ENCODE data around the gene TCEA3.

Gene TCEA3

GRCh38 chr1:23471473-23472075 is 47.0 kb upstream of the TCEA3 start:
- H3K23ac ChIP-seq (ENCODE audit: low read depth, low read length, poor library complexity), result no peak overlapping the region
- no peaks in the 10 kb centered on the region for H3K79me1 ChIP-seq (ENCODE audit: low read depth, low read length)
- H4K8ac ChIP-seq (ENCODE audit: low read depth, low read length), result no peak overlapping the region
- peaks cover 0 to 30% of the 10 kb centered on the region in 2 donors for H3K36me3 ChIP-seq (replicated peaks in 1 of 2; ENCODE audit: control insufficient read depth in 2 of 2, insufficient read depth in 2 of 2, low read length in 2 of 2)
- no peak overlapping the region for H3K18ac ChIP-seq (ENCODE audit: low read length)
- no peak overlapping the region for H3K9ac ChIP-seq (ENCODE audit: low read depth, low read length, poor library complexity)
- H3K27me3 ChIP-seq (ENCODE audit: control insufficient read depth in 3 of 3, insufficient read depth in 3 of 3, low read depth in 1 of 3, low read length in 3 of 3), result no peaks in the 10 kb centered on the region
- H2AFZ ChIP-seq (ENCODE audit: low read length), result no peak overlapping the region
- H3K27ac ChIP-seq (replicated peaks; ENCODE audit: low read length), result no peak overlapping the region
- no peak overlapping the region for H2BK5ac ChIP-seq (ENCODE audit: low read length)
- no CpG with 5 or more reads among the region's 4 CpGs for WGBS, 2 donors (ENCODE audit: extremely low coverage in 2 of 2, insufficient read length in 2 of 2, insufficient replicate concordance in 1 of 2)
- no peak overlapping the region for H3K14ac ChIP-seq (ENCODE audit: low read length)
- H2BK120ac ChIP-seq (ENCODE audit: low read depth, low read length), result no peak overlapping the region
- peaks cover 0 to 5% of the 10 kb centered on the region in 2 donors for H3K4me1 ChIP-seq (ENCODE audit: control insufficient read depth in 2 of 2, insufficient read depth in 1 of 2, low read depth in 1 of 2, low read length in 2 of 2)
- H3K4ac ChIP-seq (ENCODE audit: low read length), result no peak overlapping the region
- no peak overlapping the region for H2BK12ac ChIP-seq (ENCODE audit: low read length)
- no peak for DNase-seq (ENCODE audit: low spot score)
- no peak overlapping the region for H3K4me2 ChIP-seq (ENCODE audit: insufficient read depth, low read length, poor library complexity, severe bottlenecking)
- H2BK15ac ChIP-seq (ENCODE audit: low read length), result no peak overlapping the region
- no peaks in the 10 kb centered on the region for H3K9me3 ChIP-seq (replicated peaks in 1 of 2; ENCODE audit: control insufficient read depth in 2 of 2, insufficient read depth in 1 of 2, low read depth in 1 of 2, low read length in 2 of 2)
- H4K91ac ChIP-seq (ENCODE audit: low read depth, low read length, poor library complexity), result no peak overlapping the region
- H3K4me3 ChIP-seq (ENCODE audit: low read length in 2 of 2), result no peak overlapping the region
- H2AK5ac ChIP-seq (ENCODE audit: low read depth, low read length), result no peak overlapping the region

DNA sequence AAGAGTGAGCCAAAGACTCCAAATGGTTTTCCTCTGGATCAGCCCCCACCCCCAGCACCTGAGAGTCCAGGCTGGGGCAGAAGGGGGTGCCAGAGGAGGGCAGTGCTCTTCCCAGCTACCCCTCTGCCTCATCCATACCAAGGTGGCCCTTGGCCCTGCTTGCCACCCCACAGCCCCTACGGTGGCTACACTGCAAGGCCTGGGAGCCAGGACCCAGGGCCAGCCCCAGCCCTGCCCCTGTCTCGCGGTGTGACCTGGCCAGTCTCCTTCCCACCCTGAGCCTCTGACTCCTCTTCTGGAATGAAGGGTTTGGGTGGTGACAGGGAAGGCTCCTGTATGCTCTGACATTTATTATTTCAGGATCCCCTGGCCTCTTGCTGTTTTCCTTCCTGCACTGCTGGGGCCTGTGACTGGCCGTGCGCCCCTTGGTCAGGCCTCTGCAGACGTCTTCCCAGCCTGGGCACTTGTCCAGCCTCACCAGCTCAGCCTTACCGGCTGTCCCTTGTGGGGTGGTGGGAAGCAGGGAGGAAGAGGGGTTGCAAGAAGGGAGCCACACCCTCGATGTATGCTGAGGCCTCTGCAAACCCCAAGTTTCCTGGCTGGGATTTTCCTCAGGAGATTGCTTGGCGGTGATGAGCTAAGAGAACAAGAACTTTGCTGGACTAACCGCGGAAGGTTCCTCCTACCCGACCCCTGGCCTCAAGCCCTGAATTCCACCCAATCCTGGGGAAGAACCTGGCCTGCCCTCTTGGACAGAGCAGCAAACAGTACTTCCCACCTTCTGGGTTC is 45.9 kb upstream of the TCEA3 start:
- Histone ChIP-seq H2BK15ac (ENCODE audit: low read length) (no peak overlapping the region), H2BK5ac (ENCODE audit: low read length) (no peak overlapping the region), H2BK12ac (ENCODE audit: low read length) (no peak overlapping the region), H3K4me2 (ENCODE audit: insufficient read depth, low read length, poor library complexity, severe bottlenecking) (no peak overlapping the region), H2BK120ac (ENCODE audit: low read depth, low read length) (no peak overlapping the region), H3K4me3 (ENCODE audit: low read length in 2 of 2) (no peak overlapping the region), H4K8ac (ENCODE audit: low read depth, low read length) (no peak overlapping the region), H3K9me3 (replicated peaks in 1 of 2; ENCODE audit: control insufficient read depth in 2 of 2, insufficient read depth in 1 of 2, low read depth in 1 of 2, low read length in 2 of 2) (no peaks in the 10 kb centered on the region), H3K36me3 (replicated peaks in 1 of 2; ENCODE audit: control insufficient read depth in 2 of 2, insufficient read depth in 2 of 2, low read length in 2 of 2) (peaks cover 0 to 30% of the 10 kb centered on the region in 2 donors), H3K9ac (ENCODE audit: low read depth, low read length, poor library complexity) (no peak overlapping the region), H3K18ac (ENCODE audit: low read length) (peak overlapping the region; percentile 41), H3K27ac (replicated peaks; ENCODE audit: low read length) (no peak overlapping the region), H4K91ac (ENCODE audit: low read depth, low read length, poor library complexity) (no peak overlapping the region), H3K23ac (ENCODE audit: low read depth, low read length, poor library complexity) (no peak overlapping the region), H2AFZ (ENCODE audit: low read length) (no peak overlapping the region), H3K14ac (ENCODE audit: low read length) (no peak overlapping the region), H2AK5ac (ENCODE audit: low read depth, low read length) (no peak overlapping the region), H3K4ac (ENCODE audit: low read length) (no peak overlapping the region), H3K79me1 (ENCODE audit: low read depth, low read length) (no peaks in the 10 kb centered on the region), H3K4me1 (ENCODE audit: control insufficient read depth in 2 of 2, insufficient read depth in 1 of 2, low read depth in 1 of 2, low read length in 2 of 2) (peaks cover 0 to 5% of the 10 kb centered on the region in 2 donors), H3K27me3 (ENCODE audit: control insufficient read depth in 3 of 3, insufficient read depth in 3 of 3, low read depth in 1 of 3, low read length in 3 of 3) (no peaks in the 10 kb centered on the region)
- DNase-seq (ENCODE audit: low spot score), result no peak
- no CpG with 5 or more reads among the region's 12 CpGs for WGBS, 2 donors (ENCODE audit: extremely low coverage in 2 of 2, insufficient read length in 2 of 2, insufficient replicate concordance in 1 of 2)

- no peak for DNase-seq (ENCODE audit: low spot score)
- no peak overlapping the region for H2AFZ ChIP-seq (ENCODE audit: low read length)
- no peak overlapping the region for H3K4me2 ChIP-seq (ENCODE audit: insufficient read depth, low read length, poor library complexity, severe bottlenecking)
- no peak overlapping the region for H2BK5ac ChIP-seq (ENCODE audit: low read length)
- H3K27me3 ChIP-seq (ENCODE audit: control insufficient read depth in 3 of 3, insufficient read depth in 3 of 3, low read depth in 1 of 3, low read length in 3 of 3), result no peaks in the 10 kb centered on the region
- H2BK15ac ChIP-seq (ENCODE audit: low read length), result no peak overlapping the region
- no CpG with 5 or more reads among the region's 5 CpGs for WGBS, 2 donors (ENCODE audit: extremely low coverage in 2 of 2, insufficient read length in 2 of 2, insufficient replicate concordance in 1 of 2)
- no peaks in the 10 kb centered on the region for H3K9me3 ChIP-seq (replicated peaks in 1 of 2; ENCODE audit: control insufficient read depth in 2 of 2, insufficient read depth in 1 of 2, low read depth in 1 of 2, low read length in 2 of 2)
- peaks cover 0 to 30% of the 10 kb centered on the region in 2 donors for H3K36me3 ChIP-seq (replicated peaks in 1 of 2; ENCODE audit: control insufficient read depth in 2 of 2, insufficient read depth in 2 of 2, low read length in 2 of 2)
- no peak overlapping the region for H3K27ac ChIP-seq (replicated peaks; ENCODE audit: low read length)
- no peaks in the 10 kb centered on the region for H3K79me1 ChIP-seq (ENCODE audit: low read depth, low read length)
- H3K9ac ChIP-seq (ENCODE audit: low read depth, low read length, poor library complexity), result no peak overlapping the region
- no peak overlapping the region for H4K91ac ChIP-seq (ENCODE audit: low read depth, low read length, poor library complexity)
- no peak overlapping the region for H3K4me3 ChIP-seq (ENCODE audit: low read length in 2 of 2)
- peaks cover 0 to 5% of the 10 kb centered on the region in 2 donors for H3K4me1 ChIP-seq (ENCODE audit: control insufficient read depth in 2 of 2, insufficient read depth in 1 of 2, low read depth in 1 of 2, low read length in 2 of 2)
- no peak overlapping the region for H2BK120ac ChIP-seq (ENCODE audit: low read depth, low read length)
- no peak overlapping the region for H3K4ac ChIP-seq (ENCODE audit: low read length)
- H3K14ac ChIP-seq (ENCODE audit: low read length), result no peak overlapping the region
- no peak overlapping the region for H2AK5ac ChIP-seq (ENCODE audit: low read depth, low read length)
- H2BK12ac ChIP-seq (ENCODE audit: low read length), result no peak overlapping the region
- H4K8ac ChIP-seq (ENCODE audit: low read depth, low read length), result no peak overlapping the region
- H3K18ac ChIP-seq (ENCODE audit: low read length), result no peak overlapping the region
- H3K23ac ChIP-seq (ENCODE audit: low read depth, low read length, poor library complexity), result no peak overlapping the region
Measured at GRCh38 chr1:23469372-23469982, 44.9 kb upstream of the TCEA3 start.

GRCh38 chr1:23466423-23466989 is 42.0 kb upstream of the TCEA3 start:
- no peak overlapping the region for H4K91ac ChIP-seq (ENCODE audit: low read depth, low read length, poor library complexity)
- no peak overlapping the region for H3K27ac ChIP-seq (replicated peaks; ENCODE audit: low read length)
- no peak overlapping the region for H3K4me3 ChIP-seq (ENCODE audit: low read length in 2 of 2)
- H2BK12ac ChIP-seq (ENCODE audit: low read length), result no peak overlapping the region
- WGBS, 2 donors (ENCODE audit: extremely low coverage in 2 of 2, insufficient read length in 2 of 2, insufficient replicate concordance in 1 of 2), result no CpG with 5 or more reads among the region's 3 CpGs
- peaks cover 0 to 4% of the 10 kb centered on the region in 2 donors for H3K4me1 ChIP-seq (ENCODE audit: control insufficient read depth in 2 of 2, insufficient read depth in 1 of 2, low read depth in 1 of 2, low read length in 2 of 2)
- no peak overlapping the region for H2BK5ac ChIP-seq (ENCODE audit: low read length)
- H3K36me3 ChIP-seq (replicated peaks in 1 of 2; ENCODE audit: control insufficient read depth in 2 of 2, insufficient read depth in 2 of 2, low read length in 2 of 2), result peaks cover 0 to 24% of the 10 kb centered on the region in 2 donors
- H3K79me1 ChIP-seq (ENCODE audit: low read depth, low read length), result no peaks in the 10 kb centered on the region
- no peak overlapping the region for H3K23ac ChIP-seq (ENCODE audit: low read depth, low read length, poor library complexity)
- no peak overlapping the region for H2AFZ ChIP-seq (ENCODE audit: low read length)
- no peak overlapping the region for H4K8ac ChIP-seq (ENCODE audit: low read depth, low read length)
- no peaks in the 10 kb centered on the region for H3K27me3 ChIP-seq (ENCODE audit: control insufficient read depth in 3 of 3, insufficient read depth in 3 of 3, low read depth in 1 of 3, low read length in 3 of 3)
- H2BK15ac ChIP-seq (ENCODE audit: low read length), result no peak overlapping the region
- H3K9me3 ChIP-seq (replicated peaks in 1 of 2; ENCODE audit: control insufficient read depth in 2 of 2, insufficient read depth in 1 of 2, low read depth in 1 of 2, low read length in 2 of 2), result peaks cover 0 to 3% of the 10 kb centered on the region in 2 donors
- no peak overlapping the region for H2BK120ac ChIP-seq (ENCODE audit: low read depth, low read length)
- no peak overlapping the region for H2AK5ac ChIP-seq (ENCODE audit: low read depth, low read length)
- H3K14ac ChIP-seq (ENCODE audit: low read length), result no peak overlapping the region
- no peak overlapping the region for H3K4ac ChIP-seq (ENCODE audit: low read length)
- no peak overlapping the region for H3K4me2 ChIP-seq (ENCODE audit: insufficient read depth, low read length, poor library complexity, severe bottlenecking)
- H3K18ac ChIP-seq (ENCODE audit: low read length), result no peak overlapping the region
- no peak for DNase-seq (ENCODE audit: low spot score)
- H3K9ac ChIP-seq (ENCODE audit: low read depth, low read length, poor library complexity), result no peak overlapping the region
